ENCODE results near the gene UBE4A. TPM values are rescaled to one million over a fixed set of nuclear protein-coding genes. Genes with fewer than 3 reads are reported as not detected.

Gene UBE4A
- total RNA-seq, 1 donor from 2014 or later = 40.0 TPM

DNA sequence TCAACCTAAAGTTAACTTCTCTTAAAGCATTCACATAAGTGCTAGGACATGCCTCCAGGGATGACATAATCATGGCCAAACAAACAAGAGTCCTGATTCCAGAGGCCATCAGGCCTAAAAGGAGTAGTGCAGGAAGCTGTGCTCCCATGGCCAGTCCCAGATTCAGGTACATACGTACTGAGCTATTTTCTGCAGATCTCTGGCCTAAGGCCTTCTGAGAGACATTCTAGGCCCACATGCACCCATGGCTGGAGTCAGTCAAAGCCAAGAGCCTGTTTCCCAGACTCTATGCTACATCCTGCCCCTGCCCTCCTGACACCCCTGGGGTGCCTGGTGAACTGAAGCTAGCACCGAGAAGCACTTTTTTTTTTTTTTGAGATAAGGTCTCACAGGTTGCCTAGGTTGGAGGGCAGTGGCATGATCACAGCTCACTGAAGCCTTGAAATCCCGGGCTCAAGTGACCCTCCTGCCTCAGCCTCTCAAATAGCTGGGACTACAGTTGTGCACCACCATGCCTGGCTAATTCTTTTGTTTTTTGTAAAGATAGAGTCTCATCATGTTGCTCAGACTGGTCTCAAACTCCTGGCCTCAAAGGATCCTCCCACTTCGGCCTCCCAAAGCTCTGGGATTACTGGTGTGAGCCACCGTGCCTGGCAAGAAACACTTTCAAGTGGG, 17.4 kb upstream of the UBE4A start:
- Histone ChIP-seq H3K27me3 (no peaks in the 10 kb centered on the region), H3K4me3 (peak overlapping the region; percentile 32), H3K27ac (peak overlapping the region; percentile 24), H3K4me1 (no peaks in the 10 kb centered on the region), H3K9me3 (no peaks in the 10 kb centered on the region), H3K36me3 (no peaks in the 10 kb centered on the region)
- ATAC-seq = no peak
- intact Hi-C loops (cut with DNase I) = no loop called here
- DNase-seq = no peak
- TF ChIP-seq CTCF (IDR thresholded peaks at IDR 0.05) = no peak

GRCh38 chr11:118342503-118343161, 16.8 kb upstream of the UBE4A start, which contains the start of gene CD3D:
Gene CD3D, minus strand, starts transcription at chr11:118342705. Its CDS starts 98 bp downstream, at chr11:118342607.
- H3K27ac ChIP-seq = peak within 1 kb of the TSS; percentile 30
- no peaks in the 10 kb centered on the region for H3K36me3 ChIP-seq
- intact Hi-C loops (cut with DNase I) = no loop called here
- ATAC-seq (no peak), DNase-seq (no peak)
- TF ChIP-seq CTCF (IDR thresholded peaks at IDR 0.05) = no peak
- peak within 1 kb of the TSS; percentile 32 for H3K4me3 ChIP-seq
- no peaks in the 10 kb centered on the region for H3K27me3 ChIP-seq
- H3K9me3 ChIP-seq = no peaks in the 10 kb centered on the region
- no peaks in the 10 kb centered on the region for H3K4me1 ChIP-seq

- TF ChIP-seq CTCF (IDR thresholded peaks at IDR 0.05) = no peak
- peak overlapping the region; percentile 30 for H3K27ac ChIP-seq
- no peak for ATAC-seq
- intact Hi-C loops (cut with DNase I) = no loop called here
- H3K36me3 ChIP-seq = no peaks in the 10 kb centered on the region
- H3K9me3 ChIP-seq = no peaks in the 10 kb centered on the region
- H3K4me3 ChIP-seq = peak overlapping the region; percentile 8
- H3K27me3 ChIP-seq = no peaks in the 10 kb centered on the region
- H3K4me1 ChIP-seq = no peaks in the 10 kb centered on the region
- DNase-seq = no peak
These were observed 16.2 kb upstream of the UBE4A start for GRCh38 chr11:118343248-118343647.

- Histone ChIP-seq H3K4me1 (no peaks in the 10 kb centered on the region), H3K4me3 (peak within 1 kb of the TSS; percentile 31), H3K27ac (peak within 1 kb of the TSS; percentile 30), H3K9me3 (no peaks in the 10 kb centered on the region), H3K27me3 (no peaks in the 10 kb centered on the region), H3K36me3 (no peaks in the 10 kb centered on the region)
- ATAC-seq = peak; percentile 24
- intact Hi-C loops (cut with DNase I) = no loop called here
- TF ChIP-seq CTCF (IDR thresholded peaks at IDR 0.05) = no peak
- DNase-seq = no peak
These were observed 15.4 kb upstream of the UBE4A start, which contains the start of gene CD3G for GRCh38 chr11:118343981-118344515. Gene CD3G, plus strand, starts transcription at chr11:118344344. Its CDS starts 80 bp downstream, at chr11:118344424.

- intact Hi-C loops (cut with DNase I) = no loop called here
- Histone ChIP-seq H3K4me3 (no peak overlapping the region), H3K27me3 (no peaks in the 10 kb centered on the region), H3K36me3 (no peaks in the 10 kb centered on the region), H3K4me1 (no peaks in the 10 kb centered on the region), H3K9me3 (no peaks in the 10 kb centered on the region), H3K27ac (no peak overlapping the region)
- no peak for TF ChIP-seq CTCF (IDR thresholded peaks at IDR 0.05)
- ATAC-seq = no peak
- no peak for DNase-seq
These were observed 9.9 kb upstream of the UBE4A start for GRCh38 chr11:118349475-118349874.
